Mesothelial cell of epicardium (in vitro differentiated cells): ENCODE data around the gene FCHSD1. TPM values are rescaled to one million over a fixed set of nuclear protein-coding genes. Genes with fewer than 3 reads are reported as not detected.

Experiments
- DNase-seq, 2 experiments: peaks; one replicate each; pipeline ENCODE4 v3.0.0; 2021; ENCODE audit warnings: low spot score in 2 of 2; ENCODE audit not compliant: unreplicated experiment in 2 of 2
- H3K27ac Mint-ChIP-seq: 2 replicates; pipeline ENCODE4 v1.8.0; 2021; ENCODE audit warnings: mixed read lengths
- H3K27me3 Mint-ChIP-seq: 2 replicates; pipeline ENCODE4 v1.8.0; 2021; ENCODE audit warnings: low read depth, mixed read lengths
- H3K36me3 Mint-ChIP-seq: 2 replicates; pipeline ENCODE4 v1.8.0; 2021; ENCODE audit warnings: mixed read lengths
- H3K4me1 Mint-ChIP-seq: 2 replicates; pipeline ENCODE4 v1.8.0; 2021; ENCODE audit warnings: mixed read lengths
- H3K4me3 Mint-ChIP-seq: 2 replicates; pipeline ENCODE4 v1.8.0; 2021; ENCODE audit warnings: mild to moderate bottlenecking, moderate library complexity, mixed read lengths
- H3K9me3 Mint-ChIP-seq: 2 replicates; pipeline ENCODE4 v1.8.0; 2021; ENCODE audit warnings: mixed read lengths
- total RNA-seq: library from RNA; stranded (reverse); gene quantifications from 3 replicates; pipeline ENCODE4 v1.2.1, GENCODE V29; 2021
- TF ChIP-seq, protein P1 (sequence below): fragments of 200-600 bp; sonication (generic); IDR thresholded peaks from one replicate; pipeline ENCODE4 v1.5.0; 2021; ENCODE audit warnings: antibody characterized with exemption; ENCODE audit not compliant: unreplicated experiment

The FCHSD1 gene
- total RNA-seq, 1 donor from 2014 or later = 48.6 TPM

DNA sequence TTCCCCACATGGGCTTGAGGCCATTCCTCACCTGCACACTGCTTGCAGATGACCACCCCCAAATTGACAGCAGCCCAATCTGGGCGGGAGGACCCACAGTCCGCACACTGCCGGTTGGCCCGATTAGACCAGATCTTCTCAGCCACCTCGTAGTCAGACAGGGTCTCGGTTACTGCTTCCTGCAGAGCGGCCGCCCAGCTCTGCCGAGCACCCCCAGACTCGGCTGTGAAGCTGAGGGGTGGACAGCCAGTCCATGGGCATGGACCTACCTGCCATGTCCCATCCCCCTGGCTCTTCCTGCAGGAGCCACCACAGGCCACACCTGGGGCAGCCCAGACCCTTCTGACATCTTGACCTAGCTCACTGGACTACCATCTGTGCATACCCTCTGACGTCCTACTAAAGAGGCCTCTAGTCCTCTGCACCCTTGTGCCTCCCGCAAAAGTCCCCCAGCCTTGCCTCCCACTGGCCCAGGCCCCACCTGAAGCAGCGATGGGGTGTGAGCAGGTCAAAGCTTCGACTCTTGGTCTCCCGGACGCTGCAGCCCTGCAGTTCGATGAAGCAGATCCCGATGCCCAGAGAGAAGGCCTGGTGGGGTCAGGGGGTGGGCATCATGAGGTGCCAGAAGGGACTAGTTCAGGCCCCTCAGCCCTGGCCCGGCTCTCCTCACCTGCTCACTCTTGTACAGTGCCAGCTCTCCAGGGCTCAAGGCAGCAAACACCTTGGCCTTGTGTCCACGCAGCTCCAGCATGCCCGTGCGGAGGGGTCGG is 21.0 kb upstream of the FCHSD1 start:
- Mint-ChIP-seq H3K4me3 (no peak overlapping the region), H3K9me3 (no peaks in the 10 kb centered on the region), H3K27me3 (no peaks in the 10 kb centered on the region), H3K4me1 (no peaks in the 10 kb centered on the region), H3K27ac (no peak overlapping the region), H3K36me3 (peaks cover 9% of the 10 kb centered on the region)
- no peak for DNase-seq
- TF ChIP-seq, protein P1, sequence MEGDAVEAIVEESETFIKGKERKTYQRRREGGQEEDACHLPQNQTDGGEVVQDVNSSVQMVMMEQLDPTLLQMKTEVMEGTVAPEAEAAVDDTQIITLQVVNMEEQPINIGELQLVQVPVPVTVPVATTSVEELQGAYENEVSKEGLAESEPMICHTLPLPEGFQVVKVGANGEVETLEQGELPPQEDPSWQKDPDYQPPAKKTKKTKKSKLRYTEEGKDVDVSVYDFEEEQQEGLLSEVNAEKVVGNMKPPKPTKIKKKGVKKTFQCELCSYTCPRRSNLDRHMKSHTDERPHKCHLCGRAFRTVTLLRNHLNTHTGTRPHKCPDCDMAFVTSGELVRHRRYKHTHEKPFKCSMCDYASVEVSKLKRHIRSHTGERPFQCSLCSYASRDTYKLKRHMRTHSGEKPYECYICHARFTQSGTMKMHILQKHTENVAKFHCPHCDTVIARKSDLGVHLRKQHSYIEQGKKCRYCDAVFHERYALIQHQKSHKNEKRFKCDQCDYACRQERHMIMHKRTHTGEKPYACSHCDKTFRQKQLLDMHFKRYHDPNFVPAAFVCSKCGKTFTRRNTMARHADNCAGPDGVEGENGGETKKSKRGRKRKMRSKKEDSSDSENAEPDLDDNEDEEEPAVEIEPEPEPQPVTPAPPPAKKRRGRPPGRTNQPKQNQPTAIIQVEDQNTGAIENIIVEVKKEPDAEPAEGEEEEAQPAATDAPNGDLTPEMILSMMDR = no peak

DNA sequence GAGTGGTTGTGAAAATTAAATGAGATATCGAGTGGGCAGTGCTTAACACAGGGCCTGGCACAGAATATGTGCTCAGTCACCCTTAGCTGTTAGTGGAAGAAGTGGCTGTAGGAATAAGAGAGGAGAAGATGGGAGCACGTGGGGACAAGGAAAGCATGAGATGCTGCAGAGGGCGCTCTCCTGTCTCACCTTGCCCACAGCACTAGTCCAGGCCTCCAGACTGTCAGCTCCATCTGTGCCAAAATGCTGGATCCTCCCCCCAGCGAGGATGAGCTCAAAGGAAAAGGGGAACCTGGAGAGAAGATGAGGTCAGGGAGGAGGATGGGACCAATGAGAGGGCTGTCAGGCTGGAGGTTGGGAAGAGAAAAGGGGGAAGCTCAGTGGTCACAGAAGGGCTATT is 18.3 kb upstream of the FCHSD1 start:
- Mint-ChIP-seq H3K4me1 (no peaks in the 10 kb centered on the region), H3K36me3 (peaks cover 11% of the 10 kb centered on the region), H3K27me3 (no peaks in the 10 kb centered on the region), H3K4me3 (no peak overlapping the region), H3K27ac (no peak overlapping the region), H3K9me3 (no peaks in the 10 kb centered on the region)
- no peak for DNase-seq
- TF ChIP-seq, protein P1 = no peak

DNA sequence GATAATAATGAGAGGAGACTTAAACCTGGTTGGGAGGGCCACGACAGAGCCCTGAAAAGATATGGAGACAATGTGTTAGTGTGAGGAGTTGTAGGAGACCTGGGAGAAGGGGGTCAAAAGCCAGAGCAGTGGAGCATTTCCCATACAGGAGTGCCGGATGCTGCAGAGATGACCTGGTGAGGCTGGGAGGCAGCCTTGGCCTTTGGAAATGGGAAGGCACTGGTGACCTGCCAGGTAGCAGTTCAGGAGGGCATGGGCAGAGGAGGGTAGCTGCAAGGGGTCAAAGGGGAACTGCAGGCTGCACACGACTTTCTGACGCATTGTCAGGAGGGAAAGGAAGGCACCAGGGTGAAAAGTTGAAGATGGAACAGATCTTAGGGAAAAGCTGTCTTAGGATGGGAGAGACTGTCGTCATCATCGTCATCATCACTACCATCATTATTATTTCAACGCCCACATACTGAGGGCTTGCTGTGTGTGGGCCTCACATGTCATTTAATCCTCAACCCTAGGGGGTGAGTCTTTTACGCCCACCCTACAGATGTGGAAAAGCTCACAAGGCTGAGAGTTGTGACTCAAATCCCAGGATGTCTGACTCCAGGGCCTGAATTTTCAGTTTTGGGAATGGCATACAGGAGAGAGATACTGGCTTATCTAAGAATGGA is 17.5 kb upstream of the FCHSD1 start:
- Mint-ChIP-seq H3K4me3 (no peak overlapping the region), H3K4me1 (no peaks in the 10 kb centered on the region), H3K27me3 (no peaks in the 10 kb centered on the region), H3K36me3 (peaks cover 11% of the 10 kb centered on the region), H3K27ac (no peak overlapping the region), H3K9me3 (no peaks in the 10 kb centered on the region)
- no peak for DNase-seq
- TF ChIP-seq, protein P1 = no peak

DNA sequence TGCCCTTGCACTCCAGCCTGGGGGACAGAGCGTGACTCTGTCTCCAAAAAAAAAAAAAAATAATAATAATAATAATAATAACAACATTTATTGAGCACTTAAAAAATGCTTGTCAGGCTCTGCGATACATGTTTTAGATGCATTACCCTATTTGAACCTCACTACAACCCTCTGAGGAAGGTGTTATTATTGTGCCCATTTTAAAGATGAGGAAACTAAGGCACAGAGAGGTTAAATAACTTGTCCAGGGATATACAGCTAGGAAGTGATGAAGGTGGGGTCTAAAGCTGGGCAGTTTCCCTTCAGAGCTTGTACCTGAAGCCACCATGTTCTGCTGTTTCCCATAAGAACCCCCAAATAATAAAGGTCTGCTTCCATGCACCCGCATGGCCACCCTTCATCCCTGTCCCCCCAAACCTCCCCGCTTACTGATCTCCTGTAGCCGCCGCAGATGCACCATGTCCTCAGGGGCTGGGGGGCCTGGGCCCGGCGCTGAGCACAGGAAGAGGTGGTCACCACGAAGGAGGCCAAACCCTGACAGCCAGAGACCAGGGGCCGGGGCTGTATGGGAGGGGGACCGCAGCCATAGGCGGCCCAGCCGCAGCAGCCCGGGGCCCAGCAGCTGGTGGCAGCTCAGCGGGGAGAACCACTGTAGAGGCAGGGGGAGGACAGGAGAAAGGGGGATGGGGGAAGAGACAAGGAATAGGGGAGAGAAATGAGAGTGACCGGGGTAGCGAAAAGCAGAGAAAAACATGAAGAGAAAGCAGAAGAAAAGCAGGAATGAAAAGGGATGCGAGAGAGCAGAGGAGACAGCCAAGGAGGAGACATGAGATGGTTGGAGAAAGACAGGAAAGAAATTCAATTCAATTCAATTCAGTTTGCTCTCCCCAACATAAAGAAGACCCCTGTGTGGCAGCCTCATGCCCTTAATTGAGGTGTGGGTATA is 15.1 kb upstream of the FCHSD1 start:
- Mint-ChIP-seq H3K4me1 (no peaks in the 10 kb centered on the region), H3K36me3 (peaks cover 9% of the 10 kb centered on the region)

More for the DNA sequence above, 15.1 kb upstream of the FCHSD1 start:
- no peak for DNase-seq
- TF ChIP-seq, protein P1 = no peak
- no peak overlapping the region for H3K27ac Mint-ChIP-seq
- H3K4me3 Mint-ChIP-seq = no peak overlapping the region
- H3K27me3 Mint-ChIP-seq = no peaks in the 10 kb centered on the region
- H3K9me3 Mint-ChIP-seq = no peaks in the 10 kb centered on the region
